WTC11 (cell line): ENCODE results near the gene NCKAP5. TPM values are rescaled to one million over a fixed set of nuclear protein-coding genes. Genes with fewer than 3 reads are reported as not detected.

Experiments used
- ATAC-seq: fragments of 200-7000 bp; cut with Tn5 transposase; 2 replicates; pipeline ENCODE4 v1.10.0; 2021; ENCODE audit warnings: mild to moderate bottlenecking, moderate library complexity
- CTCF ChIA-PET: fragments of 300-600 bp; sonication (Branson Sonifier 250); formaldehyde crosslinking; loops from one replicate; lab custom pipeline; 2021; ENCODE audit warnings: antibody characterized with exemption; lab: Charles Lee
- POLR2A ChIA-PET: fragments of 350-600 bp; sonication (Branson Sonifier 250); formaldehyde crosslinking; loops from one replicate; lab custom pipeline; 2021; ENCODE audit warnings: antibody characterized with exemption; lab: Charles Lee
- DNase-seq: peaks from one replicate; pipeline ENCODE4 v3.0.0; 2021; ENCODE audit warnings: low spot score
- H3K27ac Mint-ChIP-seq: 2 replicates; pipeline ENCODE4 v1.8.0; 2021; ENCODE audit warnings: mixed read lengths
- H3K27me3 Mint-ChIP-seq: 2 replicates; pipeline ENCODE4 v1.8.0; 2021; ENCODE audit warnings: low read depth, mild to moderate bottlenecking, moderate library complexity, mixed read lengths
- H3K36me3 Mint-ChIP-seq: 2 replicates; pipeline ENCODE4 v1.8.0; 2021; ENCODE audit warnings: mixed read lengths
- H3K4me1 Mint-ChIP-seq: 2 replicates; pipeline ENCODE4 v1.8.0; 2022; ENCODE audit warnings: mixed read lengths
- H3K4me3 Mint-ChIP-seq: 2 replicates; pipeline ENCODE4 v1.8.0; 2021; ENCODE audit warnings: mild to moderate bottlenecking, moderate library complexity, mixed read lengths
- H3K9me3 Mint-ChIP-seq: 2 replicates; pipeline ENCODE4 v1.8.0; 2021; ENCODE audit warnings: mixed read lengths
- ATF2 ChIP-seq: sonication (generic); formaldehyde crosslinking; IDR thresholded peaks from 2 replicates; pipeline ENCODE4 v1.8.1; 2022; ENCODE audit warnings: low read depth, missing genetic modification reagents, borderline replicate concordance
- ATF6 ChIP-seq: sonication (generic); formaldehyde crosslinking; IDR thresholded peaks from 2 replicates; pipeline ENCODE4 v1.8.1; 2023; ENCODE audit warnings: mild to moderate bottlenecking, missing genetic modification reagents
- CDX4 ChIP-seq: fragments of 250-450 bp; sonication (Bioruptor Pico); IDR thresholded peaks from 2 replicates; pipeline ENCODE4 v1.9.0; 2021; ENCODE audit warnings: moderate library complexity, mild to moderate bottlenecking, inconsistent platforms, borderline replicate concordance
- CREM ChIP-seq: sonication (generic); formaldehyde crosslinking; IDR thresholded peaks from 2 replicates; pipeline ENCODE4 v1.8.1; 2022; ENCODE audit warnings: mild to moderate bottlenecking, missing genetic modification reagents, moderate library complexity
- CTCF ChIP-seq: fragments of 200-600 bp; IDR thresholded peaks from 2 replicates; pipeline ENCODE4 v1.8.0; 2022; ENCODE audit warnings: antibody characterized with exemption
- ELF4 ChIP-seq: sonication (generic); formaldehyde crosslinking; IDR thresholded peaks from 2 replicates; pipeline ENCODE4 v1.8.1; 2022; ENCODE audit warnings: low read depth, mild to moderate bottlenecking, moderate library complexity, missing genetic modification reagents
- IRF1 ChIP-seq: sonication (generic); formaldehyde crosslinking; IDR thresholded peaks from 2 replicates; pipeline ENCODE4 v1.8.0; 2023; ENCODE audit warnings: missing genetic modification reagents
- IRF2 ChIP-seq: sonication (generic); formaldehyde crosslinking; IDR thresholded peaks from 2 replicates; pipeline ENCODE4 v1.8.0; 2022; ENCODE audit warnings: low read depth, missing genetic modification reagents, borderline replicate concordance
- JAZF1 ChIP-seq: fragments of 250-450 bp; sonication (Bioruptor Pico); IDR thresholded peaks from 2 replicates; pipeline ENCODE4 v1.9.0; 2021; ENCODE audit warnings: moderate library complexity, mild to moderate bottlenecking, inconsistent platforms
- MAX ChIP-seq: sonication (generic); formaldehyde crosslinking; IDR thresholded peaks from 2 replicates; pipeline ENCODE4 v1.8.0; 2022; ENCODE audit warnings: mild to moderate bottlenecking, missing genetic modification reagents
- NFATC4 ChIP-seq: fragments of 250-450 bp; sonication (Bioruptor Pico); IDR thresholded peaks from 2 replicates; pipeline ENCODE4 v1.9.0; 2021; ENCODE audit warnings: mild to moderate bottlenecking
- OVOL2 ChIP-seq: fragments of 250-450 bp; sonication (Bioruptor Pico); IDR thresholded peaks from 2 replicates; pipeline ENCODE4 v1.9.0; 2021; ENCODE audit warnings: mild to moderate bottlenecking, borderline replicate concordance
- RORB ChIP-seq: fragments of 250-450 bp; sonication (Bioruptor Pico); IDR thresholded peaks from 2 replicates; pipeline ENCODE4 v1.9.0; 2021; ENCODE audit warnings: mild to moderate bottlenecking
- USF2 ChIP-seq: sonication (generic); formaldehyde crosslinking; IDR thresholded peaks from 2 replicates; pipeline ENCODE4 v1.8.1; 2023; ENCODE audit warnings: mild to moderate bottlenecking, missing genetic modification reagents, moderate library complexity
- ZBTB43 ChIP-seq: sonication (generic); formaldehyde crosslinking; IDR thresholded peaks from 2 replicates; pipeline ENCODE4 v1.8.1; 2023; ENCODE audit warnings: mild to moderate bottlenecking, missing genetic modification reagents
- ZNF138 ChIP-seq: sonication (generic); formaldehyde crosslinking; conservative IDR thresholded peaks from 2 replicates; pipeline ENCODE4 v1.8.1; 2022; ENCODE audit warnings: mild to moderate bottlenecking, moderate library complexity, missing genetic modification reagents
- ZNF232 ChIP-seq: sonication (generic); formaldehyde crosslinking; IDR thresholded peaks from 2 replicates; pipeline ENCODE4 v1.8.0; 2022; ENCODE audit warnings: mild to moderate bottlenecking, missing genetic modification reagents
- ZNF532 ChIP-seq: fragments of 250-450 bp; sonication (Bioruptor Pico); IDR thresholded peaks from 2 replicates; pipeline ENCODE4 v1.9.0; 2021; ENCODE audit warnings: mild to moderate bottlenecking, borderline replicate concordance
- ZSCAN18 ChIP-seq: fragments of 250-450 bp; sonication (Bioruptor Pico); IDR thresholded peaks from 2 replicates; pipeline ENCODE4 v2.1.2; 2022; ENCODE audit warnings: mild to moderate bottlenecking, moderate library complexity
- total RNA-seq: library from RNA; stranded (reverse); gene quantifications from 3 replicates; pipeline ENCODE4 v1.2.3, GENCODE V29; 2021

NCKAP5 gene
- total RNA-seq, 1 experiment from 2014 or later: 0.55 TPM

GRCh38 chr2:132951008-132951714 is 617.1 kb downstream of the NCKAP5 start:
- POLR2A ChIA-PET: no interaction called here
- peaks cover 14% of the 10 kb centered on the region; the same call in 1 of the 2 replicates for H3K4me1 Mint-ChIP-seq
- no peak for ATAC-seq
- CTCF ChIA-PET: no interaction called here
- H3K36me3 Mint-ChIP-seq: no peaks in the 10 kb centered on the region
- no peak overlapping the region for H3K4me3 Mint-ChIP-seq
- H3K27ac Mint-ChIP-seq: no peak overlapping the region
- TF ChIP-seq ELF4 (no peak), ZNF532 (CRISPR knock-in tag) (no peak), OVOL2 (CRISPR knock-in tag) (no peak), ZNF232 (CRISPR knock-in tag) (no peak), CTCF (no peak), NFATC4 (CRISPR knock-in tag) (no peak), ATF6 (no peak), MAX (CRISPR knock-in tag) (no peak), ATF2 (CRISPR knock-in tag) (no peak)
- peaks cover 5% of the 10 kb centered on the region for H3K9me3 Mint-ChIP-seq
- DNase-seq: no peak
- no peaks in the 10 kb centered on the region for H3K27me3 Mint-ChIP-seq

- Mint-ChIP-seq H3K4me3 (no peak overlapping the region), H3K27me3 (no peaks in the 10 kb centered on the region), H3K9me3 (no peaks in the 10 kb centered on the region), H3K27ac (no peak overlapping the region), H3K36me3 (no peaks in the 10 kb centered on the region), H3K4me1 (peaks cover 14% of the 10 kb centered on the region; the same call in 1 of the 2 replicates)
- ATAC-seq: no peak
- DNase-seq: no peak
- CTCF ChIA-PET: no interaction called here
- POLR2A ChIA-PET: no interaction called here
- TF ChIP-seq ZNF232 (CRISPR knock-in tag): no peak
- no peak for TF ChIP-seq ZSCAN18 (CRISPR knock-in tag)
- no peak for TF ChIP-seq USF2 (CRISPR knock-in tag)
- no peak for TF ChIP-seq ZNF138 (CRISPR knock-in tag)
- no peak for TF ChIP-seq RORB (CRISPR knock-in tag)
- TF ChIP-seq CREM (CRISPR knock-in tag): no peak
- no peak for TF ChIP-seq CDX4 (CRISPR knock-in tag)
- no peak for TF ChIP-seq JAZF1 (CRISPR knock-in tag)
- TF ChIP-seq IRF2 (CRISPR knock-in tag): no peak
- TF ChIP-seq IRF1: no peak
- TF ChIP-seq ZBTB43 (CRISPR knock-in tag): no peak
- no peak for TF ChIP-seq ELF4
Measured at GRCh38 chr2:132949108-132949507, 619.2 kb downstream of the NCKAP5 start.
